ENCODE measurements around the gene JAM3.
A peak's percentile ranks its signal among the peaks of the same experiment; 100 is the strongest.

JAM3 gene

DNA sequence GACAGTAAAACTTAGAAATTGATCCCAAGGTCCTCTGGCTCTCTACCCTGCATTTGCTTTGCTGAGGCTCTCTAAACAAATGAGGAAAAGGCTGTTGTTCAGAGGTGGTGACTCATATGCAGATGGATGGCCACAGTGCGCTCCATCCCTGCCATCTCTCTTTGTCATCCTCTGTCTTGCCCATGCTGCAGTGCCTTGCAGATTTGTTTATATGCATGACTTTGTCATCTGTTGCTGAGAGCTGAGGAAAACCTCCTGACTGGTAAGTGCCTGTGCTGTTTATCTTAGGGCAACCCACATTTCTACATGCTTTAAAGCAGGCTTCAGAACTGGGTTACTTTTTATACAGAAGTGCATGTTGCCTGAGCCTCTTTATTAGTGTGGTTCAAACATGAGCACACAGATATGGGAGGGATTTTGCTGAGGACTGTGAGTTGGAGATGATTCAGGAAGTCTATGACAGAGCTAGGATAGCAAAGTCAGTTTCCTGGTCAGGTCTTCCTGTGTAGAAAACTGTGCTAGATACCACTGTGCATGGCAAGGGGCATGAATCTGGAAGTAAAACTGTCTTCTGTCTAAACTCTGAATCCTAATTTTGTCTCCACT is 57.4 kb downstream of the JAM3 start:
- peak; percentile 88 for ATAC-seq
- TF ChIP-seq CREB5 (CRISPR knock-in tag; IDR thresholded peaks at IDR 0.05; ENCODE audit: low read depth) (no peak), ARNTL (CRISPR knock-in tag; IDR thresholded peaks at IDR 0.05; ENCODE audit: borderline replicate concordance, low read depth) (no peak), ZNF70 (CRISPR knock-in tag; IDR thresholded peaks at IDR 0.05) (no peak), ESRRG (CRISPR knock-in tag; IDR thresholded peaks at IDR 0.05) (no peak), SNAI2 (CRISPR knock-in tag; IDR thresholded peaks at IDR 0.05) (no peak), ZFP3 (CRISPR knock-in tag; IDR thresholded peaks at IDR 0.05) (no peak), PPARA (CRISPR knock-in tag; IDR thresholded peaks at IDR 0.05; ENCODE audit: borderline replicate concordance) (no peak), ZC3H10 (CRISPR knock-in tag; IDR thresholded peaks at IDR 0.05) (no peak), ISL1 (CRISPR knock-in tag; IDR thresholded peaks at IDR 0.05) (no peak), OSR1 (CRISPR knock-in tag; IDR thresholded peaks at IDR 0.05) (no peak)

DNA sequence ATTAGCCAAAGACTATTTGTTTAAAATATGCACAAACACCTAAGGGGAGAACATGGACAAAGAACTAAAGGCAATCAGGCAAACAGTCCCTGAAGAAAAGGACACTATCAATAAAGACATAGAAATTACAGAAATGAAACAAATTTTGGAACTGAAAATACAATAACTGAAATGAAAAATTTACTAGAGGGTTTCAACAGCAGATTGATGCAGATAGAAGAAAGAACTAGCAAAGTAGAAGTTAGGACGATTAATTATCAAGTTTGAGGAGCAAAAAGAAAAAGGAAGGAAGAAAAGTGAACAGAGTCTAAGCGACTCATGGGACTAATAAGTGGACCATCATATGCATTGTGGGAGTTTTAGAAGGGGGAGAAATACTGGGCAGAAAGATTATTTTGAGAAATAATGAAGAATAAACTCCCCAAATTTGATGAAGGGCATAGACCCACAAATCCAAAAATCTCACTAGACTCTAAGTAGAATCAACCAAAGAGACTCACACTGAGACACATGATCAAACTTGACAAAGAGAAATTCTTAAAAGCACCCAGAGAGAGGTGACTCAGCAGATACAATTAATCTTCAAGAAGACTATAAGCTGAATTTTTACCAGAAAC is 62.9 kb downstream of the JAM3 start:
- no peak for TF ChIP-seq ZNF70 (CRISPR knock-in tag; IDR thresholded peaks at IDR 0.05)
- TF ChIP-seq, protein P1, sequence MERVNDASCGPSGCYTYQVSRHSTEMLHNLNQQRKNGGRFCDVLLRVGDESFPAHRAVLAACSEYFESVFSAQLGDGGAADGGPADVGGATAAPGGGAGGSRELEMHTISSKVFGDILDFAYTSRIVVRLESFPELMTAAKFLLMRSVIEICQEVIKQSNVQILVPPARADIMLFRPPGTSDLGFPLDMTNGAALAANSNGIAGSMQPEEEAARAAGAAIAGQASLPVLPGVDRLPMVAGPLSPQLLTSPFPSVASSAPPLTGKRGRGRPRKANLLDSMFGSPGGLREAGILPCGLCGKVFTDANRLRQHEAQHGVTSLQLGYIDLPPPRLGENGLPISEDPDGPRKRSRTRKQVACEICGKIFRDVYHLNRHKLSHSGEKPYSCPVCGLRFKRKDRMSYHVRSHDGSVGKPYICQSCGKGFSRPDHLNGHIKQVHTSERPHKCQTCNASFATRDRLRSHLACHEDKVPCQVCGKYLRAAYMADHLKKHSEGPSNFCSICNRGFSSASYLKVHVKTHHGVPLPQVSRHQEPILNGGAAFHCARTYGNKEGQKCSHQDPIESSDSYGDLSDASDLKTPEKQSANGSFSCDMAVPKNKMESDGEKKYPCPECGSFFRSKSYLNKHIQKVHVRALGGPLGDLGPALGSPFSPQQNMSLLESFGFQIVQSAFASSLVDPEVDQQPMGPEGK (CRISPR knock-in tag; IDR thresholded peaks at IDR 0.05; ENCODE audit: borderline replicate concordance), result no peak
- TF ChIP-seq BACH2 (CRISPR knock-in tag; IDR thresholded peaks at IDR 0.05; ENCODE audit: borderline replicate concordance), result no peak
- TF ChIP-seq ZFP30 (CRISPR knock-in tag; IDR thresholded peaks at IDR 0.05), result peak; percentile 85
- no peak for TF ChIP-seq GLIS3 (CRISPR knock-in tag; IDR thresholded peaks at IDR 0.05)
- TF ChIP-seq TOX (CRISPR knock-in tag; IDR thresholded peaks at IDR 0.05; ENCODE audit: borderline replicate concordance), result no peak
- no peak for TF ChIP-seq OSR1 (CRISPR knock-in tag; IDR thresholded peaks at IDR 0.05)
- ATAC-seq, result no peak

DNA sequence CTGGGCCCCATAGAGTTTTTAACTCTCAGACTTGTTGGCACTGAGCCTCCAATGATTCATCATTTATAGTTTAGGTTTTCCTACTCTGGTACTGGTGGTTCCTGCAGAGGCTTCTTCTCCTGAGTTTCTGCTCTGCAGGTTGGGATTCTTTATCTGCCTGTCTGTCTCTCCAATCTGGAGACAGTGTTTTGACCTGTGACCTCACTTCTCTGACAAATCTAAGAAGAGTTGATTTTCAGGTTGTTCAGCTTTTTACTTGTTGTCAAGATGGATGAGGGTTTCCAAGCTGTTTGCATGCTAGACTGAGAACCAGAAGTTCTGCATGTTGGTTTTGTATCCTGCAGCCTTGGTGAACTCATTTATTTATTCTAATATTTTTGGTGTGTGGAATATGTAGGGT is 63.9 kb downstream of the JAM3 start:
- no peak for TF ChIP-seq RARB (CRISPR knock-in tag; IDR thresholded peaks at IDR 0.05)
- TF ChIP-seq, protein P1 (CRISPR knock-in tag; IDR thresholded peaks at IDR 0.05; ENCODE audit: borderline replicate concordance), result no peak
- TF ChIP-seq OSR1 (CRISPR knock-in tag; IDR thresholded peaks at IDR 0.05), result no peak
- TF ChIP-seq, protein P2, sequence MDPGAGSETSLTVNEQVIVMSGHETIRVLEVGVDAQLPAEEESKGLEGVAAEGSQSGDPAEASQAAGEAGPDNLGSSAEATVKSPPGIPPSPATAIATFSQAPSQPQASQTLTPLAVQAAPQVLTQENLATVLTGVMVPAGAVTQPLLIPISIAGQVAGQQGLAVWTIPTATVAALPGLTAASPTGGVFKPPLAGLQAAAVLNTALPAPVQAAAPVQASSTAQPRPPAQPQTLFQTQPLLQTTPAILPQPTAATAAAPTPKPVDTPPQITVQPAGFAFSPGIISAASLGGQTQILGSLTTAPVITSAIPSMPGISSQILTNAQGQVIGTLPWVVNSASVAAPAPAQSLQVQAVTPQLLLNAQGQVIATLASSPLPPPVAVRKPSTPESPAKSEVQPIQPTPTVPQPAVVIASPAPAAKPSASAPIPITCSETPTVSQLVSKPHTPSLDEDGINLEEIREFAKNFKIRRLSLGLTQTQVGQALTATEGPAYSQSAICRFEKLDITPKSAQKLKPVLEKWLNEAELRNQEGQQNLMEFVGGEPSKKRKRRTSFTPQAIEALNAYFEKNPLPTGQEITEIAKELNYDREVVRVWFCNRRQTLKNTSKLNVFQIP (CRISPR knock-in tag; IDR thresholded peaks at IDR 0.05; ENCODE audit: borderline replicate concordance, low read depth), result no peak
- no peak for TF ChIP-seq ZFP30 (CRISPR knock-in tag; IDR thresholded peaks at IDR 0.05)
- no peak for TF ChIP-seq TCF4 (CRISPR knock-in tag; IDR thresholded peaks at IDR 0.05; ENCODE audit: borderline replicate concordance)
- no peak for TF ChIP-seq ZNF70 (CRISPR knock-in tag; IDR thresholded peaks at IDR 0.05)
- no peak for TF ChIP-seq CREB5 (CRISPR knock-in tag; IDR thresholded peaks at IDR 0.05; ENCODE audit: low read depth)
- TF ChIP-seq ZC3H10 (CRISPR knock-in tag; IDR thresholded peaks at IDR 0.05), result no peak
- no peak for TF ChIP-seq TOX (CRISPR knock-in tag; IDR thresholded peaks at IDR 0.05; ENCODE audit: borderline replicate concordance)
- no peak for TF ChIP-seq GLIS3 (CRISPR knock-in tag; IDR thresholded peaks at IDR 0.05)
- TF ChIP-seq PPARA (CRISPR knock-in tag; IDR thresholded peaks at IDR 0.05; ENCODE audit: borderline replicate concordance), result no peak
- TF ChIP-seq BACH2 (CRISPR knock-in tag; IDR thresholded peaks at IDR 0.05; ENCODE audit: borderline replicate concordance), result no peak
- TF ChIP-seq ZNF8 (CRISPR knock-in tag; IDR thresholded peaks at IDR 0.05), result no peak
- ATAC-seq, result no peak
